GM10248 (cell line): ENCODE data around the gene CHCHD6.

Experiments
- CTCF ChIA-PET: fragments of 300-600 bp; sonication (Branson Sonifier 250); formaldehyde crosslinking; extraction: SDS; loops from one replicate; lab custom pipeline; 2021; ENCODE audit warnings: antibody characterized with exemption; lab: Yijun Ruan, JAX
- POLR2A ChIA-PET: fragments of 350-650 bp; sonication (Branson Sonifier 250); formaldehyde crosslinking; extraction: SDS; loops from one replicate; lab custom pipeline; 2020; ENCODE audit warnings: antibody characterized with exemption; lab: Yijun Ruan, JAX
- DNase-seq: peaks from one replicate; pipeline ENCODE4 v3.0.0; 2012; ENCODE audit errors: extremely low spot score
- CTCF ChIP-seq: IDR thresholded peaks from 2 replicates; pipeline ENCODE4 v1.5.1; 2012; ENCODE audit warnings: mild to moderate bottlenecking, low read depth; ENCODE audit errors: extremely low read depth, missing control alignments, control extremely low read depth

Gene CHCHD6

GRCh38 chr3:126989316-126990023, 285.4 kb downstream of the CHCHD6 start:
- no peak for TF ChIP-seq CTCF
- CTCF ChIA-PET, result interaction anchor here (1.2 kb wide), 1 partner anchor 237 kb away, joined by 3 read pairs; no protein-coding TSS in a partner anchor
- DNase-seq, result no peak
- POLR2A ChIA-PET, result no interaction called here

GRCh38 chr3:126990024-126990700, 286.1 kb downstream of the CHCHD6 start:
- CTCF ChIA-PET, result no interaction called here
- no peak for TF ChIP-seq CTCF
- POLR2A ChIA-PET, result no interaction called here
- no peak for DNase-seq

- DNase-seq, result no peak
- TF ChIP-seq CTCF, result no peak
- POLR2A ChIA-PET, result no interaction called here
- CTCF ChIA-PET, result no interaction called here
Observed at GRCh38 chr3:126990890-126991289, 286.9 kb downstream of the CHCHD6 start.

- ChIA-PET CTCF (interaction anchor here (0.9 to 1.9 kb wide), 2 partner anchors 9 to 11 kb away, joined by 3 to 8 read pairs; partner anchors contain the start of gene PLXNA1), POLR2A (no interaction called here)
- TF ChIP-seq CTCF, result no peak
- no peak for DNase-seq
Observed at GRCh38 chr3:126991366-126992200, 287.5 kb downstream of the CHCHD6 start.

- ChIA-PET CTCF (interaction anchor here (0.9 to 1.9 kb wide), 2 partner anchors 10 to 12 kb away, joined by 3 to 8 read pairs; partner anchors contain the start of gene PLXNA1), POLR2A (no interaction called here)
- no peak for TF ChIP-seq CTCF
- no peak for DNase-seq
Observed at GRCh38 chr3:126992216-126992615, 288.2 kb downstream of the CHCHD6 start.

GRCh38 chr3:126992776-126993175, 288.7 kb downstream of the CHCHD6 start:
- CTCF ChIA-PET, result interaction anchor here (1.9 kb wide), 1 partner anchor 10 kb away, joined by 8 read pairs; the partner anchor contains the start of gene PLXNA1
- DNase-seq, result no peak
- POLR2A ChIA-PET, result no interaction called here
- TF ChIP-seq CTCF, result no peak
